Measurements from ENCODE around the gene TCF19. TPM values are rescaled to one million over a fixed set of nuclear protein-coding genes. Genes with fewer than 3 reads are reported as not detected.

The TCF19 gene
- total RNA-seq, 1 experiment from 2014 or later, result 12.7 TPM

DNA sequence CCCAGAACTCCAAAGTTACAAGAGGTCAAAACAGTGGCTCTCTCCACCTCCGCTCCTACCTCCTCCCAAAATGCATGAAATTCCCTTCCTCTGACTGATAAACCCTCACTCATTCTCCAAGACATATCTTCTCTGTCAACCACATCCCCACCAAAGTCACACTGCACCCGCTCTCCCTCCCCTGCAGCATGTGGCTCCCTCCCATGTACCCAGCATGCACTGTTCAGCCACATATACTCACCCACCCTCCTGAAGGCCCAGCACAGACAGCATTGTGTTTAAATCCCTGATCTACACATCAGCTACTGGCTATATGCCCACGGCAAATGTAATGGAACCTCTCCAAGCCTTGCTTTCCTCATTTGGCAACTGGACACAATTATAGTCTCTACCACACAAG, 17.6 kb downstream of the TCF19 start:
- no peak for TF ChIP-seq ZNF232 (CRISPR knock-in tag; IDR thresholded peaks at IDR 0.05)
- no peak for TF ChIP-seq NFE2L1 (CRISPR knock-in tag; IDR thresholded peaks at IDR 0.05)
- no peak for TF ChIP-seq JUN (CRISPR knock-in tag; IDR thresholded peaks at IDR 0.05)
- TF ChIP-seq, protein P1, sequence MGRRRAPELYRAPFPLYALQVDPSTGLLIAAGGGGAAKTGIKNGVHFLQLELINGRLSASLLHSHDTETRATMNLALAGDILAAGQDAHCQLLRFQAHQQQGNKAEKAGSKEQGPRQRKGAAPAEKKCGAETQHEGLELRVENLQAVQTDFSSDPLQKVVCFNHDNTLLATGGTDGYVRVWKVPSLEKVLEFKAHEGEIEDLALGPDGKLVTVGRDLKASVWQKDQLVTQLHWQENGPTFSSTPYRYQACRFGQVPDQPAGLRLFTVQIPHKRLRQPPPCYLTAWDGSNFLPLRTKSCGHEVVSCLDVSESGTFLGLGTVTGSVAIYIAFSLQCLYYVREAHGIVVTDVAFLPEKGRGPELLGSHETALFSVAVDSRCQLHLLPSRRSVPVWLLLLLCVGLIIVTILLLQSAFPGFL (CRISPR knock-in tag; IDR thresholded peaks at IDR 0.05; ENCODE audit: borderline replicate concordance), result no peak
- TF ChIP-seq, protein P2, sequence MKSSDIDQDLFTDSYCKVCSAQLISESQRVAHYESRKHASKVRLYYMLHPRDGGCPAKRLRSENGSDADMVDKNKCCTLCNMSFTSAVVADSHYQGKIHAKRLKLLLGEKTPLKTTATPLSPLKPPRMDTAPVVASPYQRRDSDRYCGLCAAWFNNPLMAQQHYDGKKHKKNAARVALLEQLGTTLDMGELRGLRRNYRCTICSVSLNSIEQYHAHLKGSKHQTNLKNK (CRISPR knock-in tag; IDR thresholded peaks at IDR 0.05), result no peak
- TF ChIP-seq, protein P3, sequence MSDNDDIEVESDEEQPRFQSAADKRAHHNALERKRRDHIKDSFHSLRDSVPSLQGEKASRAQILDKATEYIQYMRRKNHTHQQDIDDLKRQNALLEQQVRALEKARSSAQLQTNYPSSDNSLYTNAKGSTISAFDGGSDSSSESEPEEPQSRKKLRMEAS (CRISPR knock-in tag; IDR thresholded peaks at IDR 0.05), result no peak
- TF ChIP-seq, protein P4, sequence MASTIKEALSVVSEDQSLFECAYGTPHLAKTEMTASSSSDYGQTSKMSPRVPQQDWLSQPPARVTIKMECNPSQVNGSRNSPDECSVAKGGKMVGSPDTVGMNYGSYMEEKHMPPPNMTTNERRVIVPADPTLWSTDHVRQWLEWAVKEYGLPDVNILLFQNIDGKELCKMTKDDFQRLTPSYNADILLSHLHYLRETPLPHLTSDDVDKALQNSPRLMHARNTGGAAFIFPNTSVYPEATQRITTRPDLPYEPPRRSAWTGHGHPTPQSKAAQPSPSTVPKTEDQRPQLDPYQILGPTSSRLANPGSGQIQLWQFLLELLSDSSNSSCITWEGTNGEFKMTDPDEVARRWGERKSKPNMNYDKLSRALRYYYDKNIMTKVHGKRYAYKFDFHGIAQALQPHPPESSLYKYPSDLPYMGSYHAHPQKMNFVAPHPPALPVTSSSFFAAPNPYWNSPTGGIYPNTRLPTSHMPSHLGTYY (CRISPR knock-in tag; IDR thresholded peaks at IDR 0.05), result no peak
- no peak for TF ChIP-seq NFYB (CRISPR knock-in tag; conservative IDR thresholded peaks at IDR 0.05; ENCODE audit: low read depth)
- TF ChIP-seq, protein P5, sequence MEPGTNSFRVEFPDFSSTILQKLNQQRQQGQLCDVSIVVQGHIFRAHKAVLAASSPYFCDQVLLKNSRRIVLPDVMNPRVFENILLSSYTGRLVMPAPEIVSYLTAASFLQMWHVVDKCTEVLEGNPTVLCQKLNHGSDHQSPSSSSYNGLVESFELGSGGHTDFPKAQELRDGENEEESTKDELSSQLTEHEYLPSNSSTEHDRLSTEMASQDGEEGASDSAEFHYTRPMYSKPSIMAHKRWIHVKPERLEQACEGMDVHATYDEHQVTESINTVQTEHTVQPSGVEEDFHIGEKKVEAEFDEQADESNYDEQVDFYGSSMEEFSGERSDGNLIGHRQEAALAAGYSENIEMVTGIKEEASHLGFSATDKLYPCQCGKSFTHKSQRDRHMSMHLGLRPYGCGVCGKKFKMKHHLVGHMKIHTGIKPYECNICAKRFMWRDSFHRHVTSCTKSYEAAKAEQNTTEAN (CRISPR knock-in tag; IDR thresholded peaks at IDR 0.05), result no peak
- TF ChIP-seq SMAD3 (CRISPR knock-in tag; IDR thresholded peaks at IDR 0.05; ENCODE audit: borderline replicate concordance), result no peak
- no peak for TF ChIP-seq SP1 (CRISPR knock-in tag; conservative IDR thresholded peaks at IDR 0.05)
- ChIA-PET POLR2A (interaction anchor here (0.6 kb wide), 1 partner anchor 657 kb away, joined by 3 read pairs; no protein-coding TSS in a partner anchor), CTCF (interaction anchor here (1.1 to 1.9 kb wide), 3 partner anchors 13 to 191 kb away, joined by 3 to 7 read pairs (median 4); partner anchors contain the start of gene TCF19)
- H3K27me3 Mint-ChIP-seq (ENCODE audit: low read depth), result no peaks in the 10 kb centered on the region
- DNase-seq (ENCODE audit: low spot score) (no peak), ATAC-seq (no peak)
- peak overlapping the region; percentile 62; the same call in 1 of the 2 replicates for H3K27ac Mint-ChIP-seq
- H3K4me1 Mint-ChIP-seq, result peaks cover 71% of the 10 kb centered on the region
- peaks cover 9% of the 10 kb centered on the region for H3K36me3 Mint-ChIP-seq
- no peaks in the 10 kb centered on the region for H3K9me3 Mint-ChIP-seq
- no peak overlapping the region for H3K4me3 Mint-ChIP-seq

- H3K27ac Mint-ChIP-seq, result peak overlapping the region; percentile 39
- H3K36me3 Mint-ChIP-seq, result peaks cover 9% of the 10 kb centered on the region
- H3K4me1 Mint-ChIP-seq, result peaks cover 65% of the 10 kb centered on the region
- ChIA-PET POLR2A (no interaction called here), CTCF (interaction anchor here (1.0 kb wide), 1 partner anchor 20 kb away, joined by 5 read pairs; the partner anchor contains the start of gene TCF19)
- no peak for TF ChIP-seq SMAD4 (CRISPR knock-in tag; IDR thresholded peaks at IDR 0.05)
- TF ChIP-seq SP1 (CRISPR knock-in tag; conservative IDR thresholded peaks at IDR 0.05), result no peak
- no peak for TF ChIP-seq NR1H2 (CRISPR knock-in tag; IDR thresholded peaks at IDR 0.05)
- no peak for TF ChIP-seq ZNF396 (CRISPR knock-in tag; IDR thresholded peaks at IDR 0.05; ENCODE audit: borderline replicate concordance)
- TF ChIP-seq, protein P2 (CRISPR knock-in tag; IDR thresholded peaks at IDR 0.05), result no peak
- TF ChIP-seq ZNF532 (CRISPR knock-in tag; IDR thresholded peaks at IDR 0.05; ENCODE audit: borderline replicate concordance), result no peak
- no peak for TF ChIP-seq SMAD3 (CRISPR knock-in tag; IDR thresholded peaks at IDR 0.05; ENCODE audit: borderline replicate concordance)
- TF ChIP-seq FOXP1 (CRISPR knock-in tag; IDR thresholded peaks at IDR 0.05; ENCODE audit: borderline replicate concordance), result no peak
- no peak for TF ChIP-seq FOXJ3 (CRISPR knock-in tag; IDR thresholded peaks at IDR 0.05; ENCODE audit: borderline replicate concordance)
- TF ChIP-seq, protein P6, sequence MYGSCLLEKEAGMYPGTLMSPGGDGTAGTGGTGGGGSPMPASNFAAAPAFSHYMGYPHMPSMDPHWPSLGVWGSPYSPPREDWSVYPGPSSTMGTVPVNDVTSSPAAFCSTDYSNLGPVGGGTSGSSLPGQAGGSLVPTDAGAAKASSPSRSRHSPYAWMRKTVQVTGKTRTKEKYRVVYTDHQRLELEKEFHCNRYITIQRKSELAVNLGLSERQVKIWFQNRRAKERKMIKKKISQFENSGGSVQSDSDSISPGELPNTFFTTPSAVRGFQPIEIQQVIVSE (CRISPR knock-in tag; IDR thresholded peaks at IDR 0.05; ENCODE audit: borderline replicate concordance), result no peak
- no peak overlapping the region for H3K4me3 Mint-ChIP-seq
- no peaks in the 10 kb centered on the region for H3K9me3 Mint-ChIP-seq
- ATAC-seq (no peak), DNase-seq (ENCODE audit: low spot score) (no peak)
- H3K27me3 Mint-ChIP-seq (ENCODE audit: low read depth), result no peaks in the 10 kb centered on the region
Observed at GRCh38 chr6:31178143-31179041, 20.0 kb downstream of the TCF19 start.

Measured in WTC11 (cell line).